Stimulated activated CD8-positive, alpha-beta memory T cell treated with anti-CD3 and anti-CD28 coated beads, Interleukin-12 subunit alpha, Interleukin-12 subunit beta, amount 100 ng/mL, for 1 hour (primary cell): ENCODE results near the gene SYNPO2.

Source experiments
- DNase-seq: peaks from one replicate; pipeline ENCODE4 v3.0.0-alpha.2; 2020; ENCODE audit warnings: low read depth

Gene SYNPO2

GRCh38 chr4:118879409-118879808 lies 9.2 kb upstream of the SYNPO2 start:
- DNase-seq = no peak

- DNase-seq = no peak
Measured at GRCh38 chr4:118881512-118882146, 7.0 kb upstream of the SYNPO2 start.

- no peak for DNase-seq
Measured at GRCh38 chr4:118883861-118884260, 4.8 kb upstream of the SYNPO2 start.

- DNase-seq = no peak
Measured at GRCh38 chr4:118884716-118885115, 3.9 kb upstream of the SYNPO2 start.

- no peak for DNase-seq
Measured at GRCh38 chr4:118889312-118889691, 648 bp downstream of the SYNPO2 start.

GRCh38 chr4:118894034-118894433 lies 5.4 kb downstream of the SYNPO2 start:
- DNase-seq = no peak

GRCh38 chr4:118898221-118898620 lies 9.6 kb downstream of the SYNPO2 start:
- DNase-seq = no peak

- DNase-seq = no peak
Measured at GRCh38 chr4:118898684-118899138, 10.1 kb downstream of the SYNPO2 start.

- DNase-seq = no peak
Measured at GRCh38 chr4:118904418-118904817, 15.8 kb downstream of the SYNPO2 start.

GRCh38 chr4:118904935-118905334 lies 16.3 kb downstream of the SYNPO2 start:
- no peak for DNase-seq

- no peak for DNase-seq
Measured at GRCh38 chr4:118905566-118905965, 16.9 kb downstream of the SYNPO2 start.

GRCh38 chr4:118909173-118909956 lies 20.7 kb downstream of the SYNPO2 start:
- DNase-seq = no peak

GRCh38 chr4:118910221-118910620 lies 21.6 kb downstream of the SYNPO2 start:
- no peak for DNase-seq

- no peak for DNase-seq
Measured at GRCh38 chr4:118911238-118911703, 22.6 kb downstream of the SYNPO2 start.

GRCh38 chr4:118915468-118915867 lies 26.8 kb downstream of the SYNPO2 start:
- no peak for DNase-seq

GRCh38 chr4:118916691-118917289 lies 28.1 kb downstream of the SYNPO2 start:
- DNase-seq = no peak

- no peak for DNase-seq
Measured at GRCh38 chr4:118917582-118917981, 28.9 kb downstream of the SYNPO2 start.

- no peak for DNase-seq
Measured at GRCh38 chr4:118918388-118918787, 29.7 kb downstream of the SYNPO2 start.

- no peak for DNase-seq
Measured at GRCh38 chr4:118920247-118920646, 31.6 kb downstream of the SYNPO2 start.

- no peak for DNase-seq
Measured at GRCh38 chr4:118921786-118922185, 33.1 kb downstream of the SYNPO2 start.

GRCh38 chr4:118923891-118924290 lies 35.2 kb downstream of the SYNPO2 start:
- no peak for DNase-seq

GRCh38 chr4:118927974-118928373 lies 39.3 kb downstream of the SYNPO2 start:
- no peak for DNase-seq

- DNase-seq = no peak
Measured at GRCh38 chr4:118930255-118930654, 41.6 kb downstream of the SYNPO2 start.
